ENCODE results near the gene DR1.

DR1 gene

DNA sequence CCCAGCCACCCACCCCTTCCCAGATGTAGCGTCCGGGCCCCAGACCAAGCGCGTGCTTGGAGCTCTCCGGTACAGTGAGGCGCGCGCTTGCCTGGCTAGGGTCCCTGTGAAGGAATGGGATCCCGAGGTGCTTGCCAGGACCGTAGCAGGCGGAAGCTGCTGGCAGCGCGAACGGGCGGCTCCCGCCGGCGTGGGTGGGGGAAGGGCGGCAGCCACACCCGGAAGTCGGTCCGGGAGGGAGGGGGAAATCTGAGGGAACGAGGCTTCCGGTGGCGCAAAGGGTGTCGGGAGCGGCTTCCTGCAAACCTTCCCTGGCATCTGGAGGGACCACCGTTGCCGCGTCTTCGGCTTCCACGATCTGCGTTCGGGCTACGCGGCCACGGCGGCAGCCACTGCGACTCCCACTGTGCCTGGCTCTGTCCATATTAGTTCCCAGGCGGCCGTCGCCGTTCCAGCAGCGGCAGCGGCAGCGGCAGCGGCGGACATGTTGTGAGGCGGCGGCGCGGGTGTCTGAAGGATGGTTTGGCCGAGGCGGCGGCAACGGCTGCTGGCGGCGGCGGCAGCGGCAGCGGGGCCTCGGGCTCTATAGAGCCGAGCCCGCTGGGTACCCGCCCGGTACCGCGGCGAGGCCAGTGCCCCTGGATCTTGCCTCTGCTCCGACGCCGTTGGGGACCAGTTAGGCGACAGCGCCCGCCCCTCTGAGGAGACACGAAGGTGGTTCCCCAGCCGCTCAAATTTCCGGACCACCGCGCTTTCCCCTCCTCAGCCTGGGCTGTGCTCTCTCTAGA is at the start of gene DR1:
TSS of gene DR1 (plus strand) at position 275 of the 788 bp plus-strand sequence. CDS start 739 bp downstream, outside the sequence.
- Histone ChIP-seq H3K9ac (ENCODE audit: low read length) (peak within 1 kb of the TSS; percentile 98), H3K4me1 (ENCODE audit: control insufficient read depth, low read depth, low read length) (peaks cover 23% of the 10 kb centered on the region), H3K9me3 (ENCODE audit: control insufficient read depth, low read depth, low read length) (no peaks in the 10 kb centered on the region), H3K4me3 (ENCODE audit: low read length) (peak within 1 kb of the TSS; percentile 100), H3K27me3 (ENCODE audit: control insufficient read depth, insufficient read depth, low read length) (no peaks in the 10 kb centered on the region), H3K27ac (ENCODE audit: low read length) (peak within 1 kb of the TSS; percentile 98), H3K36me3 (ENCODE audit: control insufficient read depth, low read depth, low read length) (no peaks in the 10 kb centered on the region)

DNA sequence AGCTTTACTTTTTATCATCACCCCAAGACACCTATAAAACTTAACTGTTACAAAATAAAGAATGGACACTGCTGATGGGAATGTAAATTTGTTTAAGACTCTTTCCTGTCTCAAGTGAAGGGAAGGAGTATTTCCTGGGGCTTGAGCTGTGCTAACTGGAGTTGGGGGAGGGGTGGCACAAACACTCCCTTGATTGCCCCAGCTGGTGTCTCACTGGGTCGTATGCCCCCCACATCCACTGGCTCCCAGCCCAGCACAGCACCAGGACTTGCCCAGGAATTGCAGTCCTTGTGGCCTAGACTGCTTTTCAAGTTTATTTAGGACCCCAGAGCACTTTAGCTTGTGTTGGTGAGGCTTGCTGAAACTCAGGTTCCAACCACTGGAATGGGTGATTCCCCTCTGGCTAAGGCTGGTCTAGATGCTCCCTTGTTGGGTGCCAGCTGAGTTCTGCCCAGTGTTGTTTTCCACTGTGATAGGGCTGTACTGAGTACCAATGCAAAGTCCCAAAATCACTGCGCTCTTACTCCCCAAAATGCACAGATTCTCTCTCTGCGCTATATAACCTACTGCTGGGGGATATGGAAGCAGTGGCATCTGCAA is 49.1 kb upstream of the DR1 start:
- H3K4me1 ChIP-seq (ENCODE audit: control insufficient read depth, low read depth, low read length): peaks cover 18% of the 10 kb centered on the region
- H3K27me3 ChIP-seq (ENCODE audit: control insufficient read depth, insufficient read depth, low read length): no peaks in the 10 kb centered on the region
- no peaks in the 10 kb centered on the region for H3K9me3 ChIP-seq (ENCODE audit: control insufficient read depth, low read depth, low read length)
- H3K27ac ChIP-seq (ENCODE audit: low read length): no peak overlapping the region
- no peak overlapping the region for H3K4me3 ChIP-seq (ENCODE audit: low read length)
- H3K36me3 ChIP-seq (ENCODE audit: control insufficient read depth, low read depth, low read length): no peaks in the 10 kb centered on the region
- H3K9ac ChIP-seq (ENCODE audit: low read length): no peak overlapping the region

- H3K27me3 ChIP-seq (ENCODE audit: control insufficient read depth, insufficient read depth, low read length): no peaks in the 10 kb centered on the region
- H3K4me3 ChIP-seq (ENCODE audit: low read length): no peak overlapping the region
- peaks cover 18% of the 10 kb centered on the region for H3K4me1 ChIP-seq (ENCODE audit: control insufficient read depth, low read depth, low read length)
- no peak overlapping the region for H3K9ac ChIP-seq (ENCODE audit: low read length)
- no peak overlapping the region for H3K27ac ChIP-seq (ENCODE audit: low read length)
- no peaks in the 10 kb centered on the region for H3K9me3 ChIP-seq (ENCODE audit: control insufficient read depth, low read depth, low read length)
- H3K36me3 ChIP-seq (ENCODE audit: control insufficient read depth, low read depth, low read length): no peaks in the 10 kb centered on the region
Observed at GRCh38 chr1:93301131-93301530, 44.6 kb upstream of the DR1 start.

GRCh38 chr1:93302078-93302477 is 43.6 kb upstream of the DR1 start:
- Histone ChIP-seq H3K36me3 (ENCODE audit: control insufficient read depth, low read depth, low read length) (no peaks in the 10 kb centered on the region), H3K4me3 (ENCODE audit: low read length) (no peak overlapping the region), H3K9ac (ENCODE audit: low read length) (no peak overlapping the region), H3K9me3 (ENCODE audit: control insufficient read depth, low read depth, low read length) (no peaks in the 10 kb centered on the region), H3K4me1 (ENCODE audit: control insufficient read depth, low read depth, low read length) (peaks cover 10% of the 10 kb centered on the region), H3K27me3 (ENCODE audit: control insufficient read depth, insufficient read depth, low read length) (no peaks in the 10 kb centered on the region), H3K27ac (ENCODE audit: low read length) (no peak overlapping the region)

- H3K4me1 ChIP-seq (ENCODE audit: control insufficient read depth, low read depth, low read length): peaks cover 6% of the 10 kb centered on the region
- no peak overlapping the region for H3K9ac ChIP-seq (ENCODE audit: low read length)
- no peak overlapping the region for H3K4me3 ChIP-seq (ENCODE audit: low read length)
- no peaks in the 10 kb centered on the region for H3K36me3 ChIP-seq (ENCODE audit: control insufficient read depth, low read depth, low read length)
- H3K9me3 ChIP-seq (ENCODE audit: control insufficient read depth, low read depth, low read length): no peaks in the 10 kb centered on the region
- no peaks in the 10 kb centered on the region for H3K27me3 ChIP-seq (ENCODE audit: control insufficient read depth, insufficient read depth, low read length)
- no peak overlapping the region for H3K27ac ChIP-seq (ENCODE audit: low read length)
Observed at GRCh38 chr1:93304716-93305138, 41.0 kb upstream of the DR1 start.

DNA sequence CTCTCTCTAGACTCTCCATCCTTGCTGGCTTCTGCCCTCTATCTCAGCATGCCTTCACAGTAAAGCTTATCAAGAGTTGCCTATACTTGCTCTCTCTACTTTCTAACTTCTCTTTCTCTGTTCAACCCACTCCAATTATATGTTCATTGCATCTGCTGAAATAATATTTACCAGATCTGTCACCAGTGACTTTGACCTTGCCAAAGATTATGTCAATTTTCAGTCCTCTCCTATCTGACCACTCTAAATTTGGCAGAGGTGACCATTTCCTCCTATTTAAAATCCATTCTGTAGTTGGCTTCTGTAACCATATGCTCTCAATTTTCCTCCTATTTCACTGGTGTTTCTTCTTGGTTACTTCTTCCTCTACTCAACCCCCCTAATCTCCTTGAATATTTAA is 38.8 kb upstream of the DR1 start:
- H3K36me3 ChIP-seq (ENCODE audit: control insufficient read depth, low read depth, low read length): no peaks in the 10 kb centered on the region
- H3K27ac ChIP-seq (ENCODE audit: low read length): no peak overlapping the region
- no peak overlapping the region for H3K9ac ChIP-seq (ENCODE audit: low read length)
- no peaks in the 10 kb centered on the region for H3K27me3 ChIP-seq (ENCODE audit: control insufficient read depth, insufficient read depth, low read length)
- no peak overlapping the region for H3K4me3 ChIP-seq (ENCODE audit: low read length)
- no peaks in the 10 kb centered on the region for H3K9me3 ChIP-seq (ENCODE audit: control insufficient read depth, low read depth, low read length)
- H3K4me1 ChIP-seq (ENCODE audit: control insufficient read depth, low read depth, low read length): no peaks in the 10 kb centered on the region

DNA sequence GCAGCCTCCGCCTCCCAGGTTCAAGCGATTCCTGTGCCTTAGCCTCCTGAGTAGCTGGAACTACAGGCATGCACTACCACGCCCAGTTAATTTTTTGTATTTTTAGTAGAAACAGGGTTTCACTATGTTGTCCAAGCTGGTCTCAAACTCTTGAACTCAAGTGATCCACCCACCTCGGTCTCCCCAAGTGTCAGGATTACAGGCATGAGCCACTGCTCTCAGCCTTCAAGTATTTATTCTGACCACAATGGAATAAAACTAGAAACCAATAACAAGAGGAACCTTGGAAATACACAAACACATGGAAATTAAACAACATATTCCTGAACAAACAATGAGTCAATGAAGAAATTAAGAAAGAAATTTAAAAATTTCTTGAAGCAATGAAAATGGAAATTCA is 32.7 kb upstream of the DR1 start:
- no peaks in the 10 kb centered on the region for H3K4me1 ChIP-seq (ENCODE audit: control insufficient read depth, low read depth, low read length)

GRCh38 chr1:93317207-93317606 is 28.5 kb upstream of the DR1 start:
- Histone ChIP-seq H3K27me3 (ENCODE audit: control insufficient read depth, insufficient read depth, low read length) (no peaks in the 10 kb centered on the region), H3K9ac (ENCODE audit: low read length) (no peak overlapping the region), H3K4me3 (ENCODE audit: low read length) (no peak overlapping the region), H3K27ac (ENCODE audit: low read length) (no peak overlapping the region), H3K36me3 (ENCODE audit: control insufficient read depth, low read depth, low read length) (no peaks in the 10 kb centered on the region), H3K9me3 (ENCODE audit: control insufficient read depth, low read depth, low read length) (no peaks in the 10 kb centered on the region), H3K4me1 (ENCODE audit: control insufficient read depth, low read depth, low read length) (no peaks in the 10 kb centered on the region)

More for the DNA sequence above, 32.7 kb upstream of the DR1 start:
- Histone ChIP-seq H3K27ac (ENCODE audit: low read length) (no peak overlapping the region), H3K9ac (ENCODE audit: low read length) (no peak overlapping the region), H3K9me3 (ENCODE audit: control insufficient read depth, low read depth, low read length) (no peaks in the 10 kb centered on the region), H3K4me3 (ENCODE audit: low read length) (no peak overlapping the region), H3K27me3 (ENCODE audit: control insufficient read depth, insufficient read depth, low read length) (no peaks in the 10 kb centered on the region), H3K36me3 (ENCODE audit: control insufficient read depth, low read depth, low read length) (no peaks in the 10 kb centered on the region)

GRCh38 chr1:93317943-93318342 is 27.8 kb upstream of the DR1 start:
- H3K4me3 ChIP-seq (ENCODE audit: low read length): no peak overlapping the region
- H3K4me1 ChIP-seq (ENCODE audit: control insufficient read depth, low read depth, low read length): no peaks in the 10 kb centered on the region

GRCh38 chr1:93321720-93322119 is 24.0 kb upstream of the DR1 start:
- Histone ChIP-seq H3K27ac (ENCODE audit: low read length) (no peak overlapping the region), H3K9ac (ENCODE audit: low read length) (no peak overlapping the region), H3K4me1 (ENCODE audit: control insufficient read depth, low read depth, low read length) (no peaks in the 10 kb centered on the region), H3K36me3 (ENCODE audit: control insufficient read depth, low read depth, low read length) (no peaks in the 10 kb centered on the region), H3K27me3 (ENCODE audit: control insufficient read depth, insufficient read depth, low read length) (no peaks in the 10 kb centered on the region), H3K4me3 (ENCODE audit: low read length) (no peak overlapping the region), H3K9me3 (ENCODE audit: control insufficient read depth, low read depth, low read length) (no peaks in the 10 kb centered on the region)

More at GRCh38 chr1:93317943-93318342, 27.8 kb upstream of the DR1 start:
- H3K36me3 ChIP-seq (ENCODE audit: control insufficient read depth, low read depth, low read length): no peaks in the 10 kb centered on the region
- no peak overlapping the region for H3K27ac ChIP-seq (ENCODE audit: low read length)
- no peaks in the 10 kb centered on the region for H3K27me3 ChIP-seq (ENCODE audit: control insufficient read depth, insufficient read depth, low read length)
- H3K9ac ChIP-seq (ENCODE audit: low read length): no peak overlapping the region
- no peaks in the 10 kb centered on the region for H3K9me3 ChIP-seq (ENCODE audit: control insufficient read depth, low read depth, low read length)

DNA sequence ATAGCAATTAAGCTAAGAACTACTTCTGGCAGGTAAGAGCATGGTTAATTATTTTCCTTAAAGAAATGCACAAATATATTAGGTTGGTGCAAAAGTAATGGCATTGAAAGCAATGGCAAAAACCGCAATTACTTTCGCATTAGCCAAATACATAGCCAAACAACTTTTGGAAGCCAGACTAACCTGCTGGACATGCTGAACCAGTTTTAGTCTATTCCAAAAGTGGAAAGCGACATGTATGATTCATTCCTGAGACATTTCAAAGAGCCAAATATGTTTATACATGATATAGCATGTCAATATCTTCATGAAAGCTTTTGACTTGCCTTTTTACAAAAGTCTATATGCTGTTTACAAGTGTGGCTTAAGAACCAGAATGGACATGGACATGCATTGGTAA is 23.4 kb upstream of the DR1 start:
- Histone ChIP-seq H3K36me3 (ENCODE audit: control insufficient read depth, low read depth, low read length) (no peaks in the 10 kb centered on the region), H3K4me1 (ENCODE audit: control insufficient read depth, low read depth, low read length) (no peaks in the 10 kb centered on the region), H3K9ac (ENCODE audit: low read length) (no peak overlapping the region), H3K27ac (ENCODE audit: low read length) (no peak overlapping the region), H3K4me3 (ENCODE audit: low read length) (no peak overlapping the region), H3K27me3 (ENCODE audit: control insufficient read depth, insufficient read depth, low read length) (no peaks in the 10 kb centered on the region), H3K9me3 (ENCODE audit: control insufficient read depth, low read depth, low read length) (no peaks in the 10 kb centered on the region)
